Astrocyte of the spinal cord (primary cell): ENCODE data around the gene TP53I13.

ENCODE experiments used
- DNase-seq: peaks from one replicate; pipeline ENCODE4 v3.0.0; 2011; ENCODE audit warnings: low read depth, low spot score
- H3K4me3 ChIP-seq: 2 replicates; pipeline ENCODE4 v1.5.1; 2011; ENCODE audit warnings: low read depth, mild to moderate bottlenecking, low read length, moderate library complexity
- CTCF ChIP-seq: IDR thresholded peaks from 2 replicates; pipeline ENCODE4 v1.5.1; 2012; ENCODE audit warnings: low read depth, mild to moderate bottlenecking, low read length, inconsistent platforms
- in situ Hi-C: cut with HindIII; loops from 2 replicates; pipeline ENCODE4 v1.10.0; 2017; ENCODE audit warnings: low sequenced_read_pairs

TP53I13 gene

GRCh38 chr17:29560316-29560715, 8.2 kb upstream of the TP53I13 start:
- in situ Hi-C loops: no loop called here
- DNase-seq: no peak
- no peak for TF ChIP-seq CTCF
- no peak overlapping the region for H3K4me3 ChIP-seq

DNA sequence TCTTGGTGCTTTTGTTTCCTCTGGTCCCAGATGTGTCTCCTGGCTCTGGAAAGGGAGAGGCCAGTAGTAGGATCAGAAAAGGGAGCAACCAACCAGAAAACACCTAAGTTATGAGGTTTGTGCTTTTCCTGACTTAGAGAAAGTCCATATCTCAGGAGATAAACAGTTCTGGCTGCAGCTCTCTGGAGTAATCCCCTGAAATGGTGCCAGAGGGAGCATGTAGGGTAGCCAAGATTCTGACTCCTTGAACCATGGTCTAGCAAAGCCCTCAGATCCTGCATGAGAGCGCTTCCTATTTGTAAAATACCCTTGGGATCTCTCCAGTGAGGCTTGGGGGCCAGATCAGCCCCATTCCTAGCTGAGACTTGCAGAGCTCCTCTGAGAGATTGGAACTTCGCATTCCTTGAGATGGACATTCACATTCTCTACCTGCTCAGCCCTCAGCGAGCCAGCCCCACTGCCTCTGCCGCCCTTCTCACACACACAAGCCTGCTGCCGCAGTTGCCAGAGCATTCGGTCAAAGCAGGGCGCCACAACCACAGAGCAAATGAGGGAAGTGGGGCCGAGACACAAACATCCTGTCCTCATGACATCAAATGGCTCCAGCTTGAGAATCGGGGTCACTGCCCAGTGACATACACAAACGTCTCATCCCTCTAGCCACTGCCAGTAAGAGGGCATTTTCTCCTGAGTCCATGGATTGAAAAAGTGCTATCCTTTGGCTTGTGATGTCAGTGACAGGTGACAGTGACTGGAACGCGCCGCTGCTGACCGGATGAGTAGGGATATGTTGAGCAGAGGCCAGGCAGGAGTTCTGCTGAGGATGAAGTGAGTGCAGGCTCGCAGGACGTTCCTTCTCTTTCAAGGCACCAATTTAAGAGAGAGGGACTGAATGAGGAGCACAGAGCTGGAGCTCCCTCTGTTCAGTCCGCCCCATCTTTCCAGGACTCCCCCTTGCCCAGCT, 6.7 kb upstream of the TP53I13 start:
- H3K4me3 ChIP-seq: no peak overlapping the region
- DNase-seq: no peak
- TF ChIP-seq CTCF: no peak
- in situ Hi-C loops: no loop called here

DNA sequence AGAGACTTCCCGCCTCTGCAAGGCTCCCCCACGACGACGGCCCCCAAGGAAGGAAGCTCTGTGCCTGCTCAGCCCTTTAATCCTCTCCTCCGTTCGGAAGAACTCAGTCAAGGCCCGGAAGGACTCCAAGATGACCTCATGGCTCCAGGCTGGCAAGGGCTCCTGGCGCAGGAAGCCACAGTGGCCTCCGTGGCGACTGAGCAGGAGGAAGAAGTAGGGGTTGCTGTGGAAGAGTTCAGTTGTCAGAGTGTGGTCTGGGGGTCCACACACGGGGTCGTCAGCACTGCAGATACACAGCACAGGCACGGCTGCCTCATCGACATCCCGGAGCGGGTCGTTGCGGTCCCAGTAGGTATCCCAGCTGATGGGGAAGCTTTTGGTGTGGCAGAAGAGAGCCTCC, 5.9 kb upstream of the TP53I13 start:
- no peak for DNase-seq
- no peak overlapping the region for H3K4me3 ChIP-seq
- TF ChIP-seq CTCF: no peak
- in situ Hi-C loops: no loop called here

DNA sequence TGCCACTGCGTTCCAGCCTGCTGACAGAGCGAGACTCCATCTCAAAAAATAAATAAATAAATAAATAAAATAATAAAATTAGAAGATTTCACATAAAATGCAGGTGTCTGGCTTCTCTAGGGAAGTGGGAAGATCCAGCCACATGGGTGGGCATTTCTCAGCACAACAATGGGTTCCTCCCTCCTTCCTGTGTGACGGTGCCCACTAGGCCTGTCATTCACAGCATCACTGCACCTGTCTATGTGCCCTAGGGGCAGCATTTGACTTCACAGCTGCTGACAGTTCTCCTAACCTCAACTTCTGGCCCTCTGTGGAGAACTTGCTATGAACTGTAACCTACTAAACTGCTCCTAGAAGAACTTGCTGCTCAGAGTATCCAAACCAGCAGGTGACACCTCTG, 4.7 kb upstream of the TP53I13 start:
- TF ChIP-seq CTCF: no peak
- no peak for DNase-seq
- in situ Hi-C loops: no loop called here
- H3K4me3 ChIP-seq: no peak overlapping the region

DNA sequence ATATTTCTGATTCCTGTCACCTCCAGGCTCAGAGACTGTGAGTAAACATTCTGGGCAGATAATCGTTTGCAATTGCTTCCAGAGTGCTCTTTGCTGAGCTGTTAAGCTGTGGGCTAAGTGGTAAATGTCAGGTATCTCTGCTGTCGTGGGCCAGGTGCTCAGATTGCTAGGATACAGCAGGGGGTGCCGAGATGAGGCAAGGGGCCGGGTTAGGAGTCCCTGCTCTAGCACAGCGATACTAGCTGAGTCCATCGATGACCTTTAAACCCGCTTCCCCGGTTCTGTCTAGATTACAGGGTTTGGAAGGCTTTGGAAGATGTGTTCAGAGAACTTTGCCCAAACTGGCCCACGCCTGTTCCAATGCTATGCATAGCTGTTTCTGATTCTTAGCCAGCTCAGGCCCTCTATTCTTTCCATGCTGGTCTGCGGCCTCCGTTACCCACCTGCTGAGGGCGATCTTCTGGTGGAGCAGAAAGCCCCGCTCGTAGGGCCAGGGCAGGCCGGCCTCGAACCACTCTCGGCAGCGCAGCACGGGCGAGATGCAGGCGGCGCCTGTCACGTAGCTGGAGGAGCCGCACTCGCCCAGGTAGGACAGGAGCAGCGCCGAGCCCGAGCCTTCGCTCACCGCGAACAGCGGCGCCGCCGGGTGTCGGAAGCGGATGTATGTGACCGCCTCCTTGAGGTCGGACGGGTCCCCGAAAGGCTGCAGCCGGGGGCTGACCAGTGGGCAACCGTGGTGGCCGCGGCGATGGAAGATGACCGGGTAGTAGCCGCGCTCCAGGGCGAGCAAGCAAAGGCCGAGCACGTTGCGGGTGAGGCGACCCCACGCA, 2.6 kb upstream of the TP53I13 start:
- in situ Hi-C loops: no loop called here

More for the DNA sequence above, 2.6 kb upstream of the TP53I13 start:
- peak overlapping the region; percentile 43 for H3K4me3 ChIP-seq
- peak; percentile 26 for TF ChIP-seq CTCF
- DNase-seq: no peak
